ENCODE data around the gene CRYBG3.

Gene CRYBG3

GRCh38 chr3:97948351-97949109 lies 126.7 kb downstream of the CRYBG3 start:
- Histone ChIP-seq H3K27me3 (ENCODE audit: control insufficient read depth in 5 of 5, insufficient read depth in 4 of 5, low read length in 5 of 5) (no peaks in the 10 kb centered on the region), H3K9ac (ENCODE audit: low read length in 5 of 5) (no peak overlapping the region), H3K4me1 (ENCODE audit: control insufficient read depth in 5 of 5, insufficient read depth in 5 of 5, low read length in 5 of 5) (no peaks in the 10 kb centered on the region), H3K9me3 (ENCODE audit: control insufficient read depth in 5 of 5, low read length in 5 of 5) (no peaks in the 10 kb centered on the region), H3K27ac (ENCODE audit: low read depth, low read length) (no peak overlapping the region), H3K36me3 (ENCODE audit: control insufficient read depth in 5 of 5, insufficient read depth in 5 of 5, low read length in 5 of 5) (peaks cover 57 to 85% (median 72%) of the 10 kb centered on the region in 5 donors), H3K4me3 (ENCODE audit: low read depth in 1 of 5, low read length in 5 of 5) (no peak overlapping the region)

- Histone ChIP-seq H3K4me3 (ENCODE audit: low read depth in 1 of 5, low read length in 5 of 5) (no peak overlapping the region), H3K9me3 (ENCODE audit: control insufficient read depth in 5 of 5, low read length in 5 of 5) (no peaks in the 10 kb centered on the region), H3K9ac (ENCODE audit: low read length in 5 of 5) (no peak overlapping the region), H3K27me3 (ENCODE audit: control insufficient read depth in 5 of 5, insufficient read depth in 4 of 5, low read length in 5 of 5) (no peaks in the 10 kb centered on the region), H3K27ac (ENCODE audit: low read depth, low read length) (no peak overlapping the region), H3K4me1 (ENCODE audit: control insufficient read depth in 5 of 5, insufficient read depth in 5 of 5, low read length in 5 of 5) (no peaks in the 10 kb centered on the region), H3K36me3 (ENCODE audit: control insufficient read depth in 5 of 5, insufficient read depth in 5 of 5, low read length in 5 of 5) (peaks cover 56 to 84% (median 69%) of the 10 kb centered on the region in 5 donors)
These were observed 127.3 kb downstream of the CRYBG3 start for GRCh38 chr3:97949110-97949485.

GRCh38 chr3:97949743-97950142 lies 127.9 kb downstream of the CRYBG3 start:
- H3K4me3 ChIP-seq (ENCODE audit: low read depth in 1 of 5, low read length in 5 of 5), result no peak overlapping the region
- no peaks in the 10 kb centered on the region for H3K4me1 ChIP-seq (ENCODE audit: control insufficient read depth in 5 of 5, insufficient read depth in 5 of 5, low read length in 5 of 5)
- H3K9ac ChIP-seq (ENCODE audit: low read length in 5 of 5), result no peak overlapping the region
- no peak overlapping the region for H3K27ac ChIP-seq (ENCODE audit: low read depth, low read length)
- no peaks in the 10 kb centered on the region for H3K9me3 ChIP-seq (ENCODE audit: control insufficient read depth in 5 of 5, low read length in 5 of 5)
- peaks cover 53 to 87% (median 73%) of the 10 kb centered on the region in 5 donors for H3K36me3 ChIP-seq (ENCODE audit: control insufficient read depth in 5 of 5, insufficient read depth in 5 of 5, low read length in 5 of 5)
- H3K27me3 ChIP-seq (ENCODE audit: control insufficient read depth in 5 of 5, insufficient read depth in 4 of 5, low read length in 5 of 5), result no peaks in the 10 kb centered on the region

GRCh38 chr3:97950360-97950759 lies 128.5 kb downstream of the CRYBG3 start:
- Histone ChIP-seq H3K4me1 (ENCODE audit: control insufficient read depth in 5 of 5, insufficient read depth in 5 of 5, low read length in 5 of 5) (no peaks in the 10 kb centered on the region), H3K9ac (ENCODE audit: low read length in 5 of 5) (no peak overlapping the region), H3K9me3 (ENCODE audit: control insufficient read depth in 5 of 5, low read length in 5 of 5) (no peaks in the 10 kb centered on the region), H3K36me3 (ENCODE audit: control insufficient read depth in 5 of 5, insufficient read depth in 5 of 5, low read length in 5 of 5) (peaks cover 48 to 85% (median 68%) of the 10 kb centered on the region in 5 donors), H3K27ac (ENCODE audit: low read depth, low read length) (no peak overlapping the region), H3K4me3 (ENCODE audit: low read depth in 1 of 5, low read length in 5 of 5) (no peak overlapping the region), H3K27me3 (ENCODE audit: control insufficient read depth in 5 of 5, insufficient read depth in 4 of 5, low read length in 5 of 5) (no peaks in the 10 kb centered on the region)

- Histone ChIP-seq H3K36me3 (ENCODE audit: control insufficient read depth in 5 of 5, insufficient read depth in 5 of 5, low read length in 5 of 5) (peaks cover 34 to 73% (median 55%) of the 10 kb centered on the region in 5 donors), H3K4me1 (ENCODE audit: control insufficient read depth in 5 of 5, insufficient read depth in 5 of 5, low read length in 5 of 5) (no peaks in the 10 kb centered on the region), H3K27ac (ENCODE audit: low read depth, low read length) (peak overlapping the region; percentile 18), H3K27me3 (ENCODE audit: control insufficient read depth in 5 of 5, insufficient read depth in 4 of 5, low read length in 5 of 5) (no peaks in the 10 kb centered on the region), H3K9me3 (ENCODE audit: control insufficient read depth in 5 of 5, low read length in 5 of 5) (no peaks in the 10 kb centered on the region), H3K4me3 (ENCODE audit: low read depth in 1 of 5, low read length in 5 of 5) (no peak overlapping the region), H3K9ac (ENCODE audit: low read length in 5 of 5) (no peak overlapping the region)
These were observed 130.5 kb downstream of the CRYBG3 start for GRCh38 chr3:97952280-97952679.

GRCh38 chr3:97952872-97953271 lies 131.1 kb downstream of the CRYBG3 start:
- Histone ChIP-seq H3K27me3 (ENCODE audit: control insufficient read depth in 5 of 5, insufficient read depth in 4 of 5, low read length in 5 of 5) (no peaks in the 10 kb centered on the region), H3K36me3 (ENCODE audit: control insufficient read depth in 5 of 5, insufficient read depth in 5 of 5, low read length in 5 of 5) (peaks cover 28 to 72% (median 50%) of the 10 kb centered on the region in 5 donors), H3K4me3 (ENCODE audit: low read depth in 1 of 5, low read length in 5 of 5) (no peak overlapping the region), H3K9me3 (ENCODE audit: control insufficient read depth in 5 of 5, low read length in 5 of 5) (no peaks in the 10 kb centered on the region), H3K27ac (ENCODE audit: low read depth, low read length) (peak overlapping the region; percentile 18), H3K4me1 (ENCODE audit: control insufficient read depth in 5 of 5, insufficient read depth in 5 of 5, low read length in 5 of 5) (peaks cover 0 to 5% (median 4%) of the 10 kb centered on the region in 5 donors), H3K9ac (ENCODE audit: low read length in 5 of 5) (no peak overlapping the region)

- Histone ChIP-seq H3K4me3 (ENCODE audit: low read depth in 1 of 5, low read length in 5 of 5) (no peak overlapping the region), H3K27me3 (ENCODE audit: control insufficient read depth in 5 of 5, insufficient read depth in 4 of 5, low read length in 5 of 5) (no peaks in the 10 kb centered on the region), H3K4me1 (ENCODE audit: control insufficient read depth in 5 of 5, insufficient read depth in 5 of 5, low read length in 5 of 5) (peaks cover 0 to 11% (median 9%) of the 10 kb centered on the region in 5 donors), H3K9ac (ENCODE audit: low read length in 5 of 5) (no peak overlapping the region), H3K27ac (ENCODE audit: low read depth, low read length) (no peak overlapping the region), H3K9me3 (ENCODE audit: control insufficient read depth in 5 of 5, low read length in 5 of 5) (no peaks in the 10 kb centered on the region), H3K36me3 (ENCODE audit: control insufficient read depth in 5 of 5, insufficient read depth in 5 of 5, low read length in 5 of 5) (peaks cover 18 to 65% (median 41%) of the 10 kb centered on the region in 5 donors)
These were observed 132.5 kb downstream of the CRYBG3 start for GRCh38 chr3:97954228-97954827.

GRCh38 chr3:97956051-97956450 lies 134.2 kb downstream of the CRYBG3 start:
- no peak overlapping the region for H3K9ac ChIP-seq (ENCODE audit: low read length in 5 of 5)
- H3K4me1 ChIP-seq (ENCODE audit: control insufficient read depth in 5 of 5, insufficient read depth in 5 of 5, low read length in 5 of 5), result peaks cover 0 to 19% (median 16%) of the 10 kb centered on the region in 5 donors
- H3K27ac ChIP-seq (ENCODE audit: low read depth, low read length), result no peak overlapping the region
- H3K4me3 ChIP-seq (ENCODE audit: low read depth in 1 of 5, low read length in 5 of 5), result no peak overlapping the region
- no peaks in the 10 kb centered on the region for H3K9me3 ChIP-seq (ENCODE audit: control insufficient read depth in 5 of 5, low read length in 5 of 5)
- no peaks in the 10 kb centered on the region for H3K27me3 ChIP-seq (ENCODE audit: control insufficient read depth in 5 of 5, insufficient read depth in 4 of 5, low read length in 5 of 5)
- peaks cover 15 to 49% (median 26%) of the 10 kb centered on the region in 5 donors for H3K36me3 ChIP-seq (ENCODE audit: control insufficient read depth in 5 of 5, insufficient read depth in 5 of 5, low read length in 5 of 5)

GRCh38 chr3:97957617-97958311 lies 136.0 kb downstream of the CRYBG3 start:
- no peak overlapping the region for H3K4me3 ChIP-seq (ENCODE audit: low read depth in 1 of 5, low read length in 5 of 5)
- H3K27ac ChIP-seq (ENCODE audit: low read depth, low read length), result no peak overlapping the region
- H3K36me3 ChIP-seq (ENCODE audit: control insufficient read depth in 5 of 5, insufficient read depth in 5 of 5, low read length in 5 of 5), result peaks cover 10 to 42% (median 21%) of the 10 kb centered on the region in 5 donors
- no peaks in the 10 kb centered on the region for H3K27me3 ChIP-seq (ENCODE audit: control insufficient read depth in 5 of 5, insufficient read depth in 4 of 5, low read length in 5 of 5)
- H3K9ac ChIP-seq (ENCODE audit: low read length in 5 of 5), result no peak overlapping the region
- H3K4me1 ChIP-seq (ENCODE audit: control insufficient read depth in 5 of 5, insufficient read depth in 5 of 5, low read length in 5 of 5), result peaks cover 0 to 28% (median 18%) of the 10 kb centered on the region in 5 donors
- H3K9me3 ChIP-seq (ENCODE audit: control insufficient read depth in 5 of 5, low read length in 5 of 5), result no peaks in the 10 kb centered on the region

GRCh38 chr3:97958396-97958795 lies 136.6 kb downstream of the CRYBG3 start:
- Histone ChIP-seq H3K9me3 (ENCODE audit: control insufficient read depth in 5 of 5, low read length in 5 of 5) (no peaks in the 10 kb centered on the region), H3K9ac (ENCODE audit: low read length in 5 of 5) (no peak overlapping the region), H3K4me3 (ENCODE audit: low read depth in 1 of 5, low read length in 5 of 5) (no peak overlapping the region), H3K27me3 (ENCODE audit: control insufficient read depth in 5 of 5, insufficient read depth in 4 of 5, low read length in 5 of 5) (no peaks in the 10 kb centered on the region), H3K36me3 (ENCODE audit: control insufficient read depth in 5 of 5, insufficient read depth in 5 of 5, low read length in 5 of 5) (peaks cover 9 to 36% (median 18%) of the 10 kb centered on the region in 5 donors), H3K4me1 (ENCODE audit: control insufficient read depth in 5 of 5, insufficient read depth in 5 of 5, low read length in 5 of 5) (peaks cover 0 to 28% (median 18%) of the 10 kb centered on the region in 5 donors), H3K27ac (ENCODE audit: low read depth, low read length) (no peak overlapping the region)

Data from subcutaneous abdominal adipose tissue (tissue), 5 donors.